NT2/D1 (cell line): Measurements from ENCODE around the gene COX4I1.

Experiments used
- DNase-seq: peaks from one replicate; pipeline ENCODE4 v3.0.0-alpha.2; 2011; ENCODE audit warnings: low read depth, low spot score
- H3K27me3 ChIP-seq: 2 replicates; pipeline ENCODE4 v1.6.0; 2011; ENCODE audit warnings: mild to moderate bottlenecking; ENCODE audit not compliant: insufficient read length, insufficient read depth
- H3K36me3 ChIP-seq: 2 replicates; pipeline ENCODE4 v1.6.1; 2011; ENCODE audit warnings: mild to moderate bottlenecking, low read length, mixed read lengths; ENCODE audit not compliant: insufficient read depth, insufficient read length
- H3K4me1 ChIP-seq: 2 replicates; pipeline ENCODE4 v1.5.1; 2011; ENCODE audit not compliant: insufficient read depth, insufficient read length
- H3K4me3 ChIP-seq: 2 replicates; pipeline ENCODE4 v1.5.1; 2011; ENCODE audit warnings: low read depth; ENCODE audit not compliant: insufficient read length
- H3K9ac ChIP-seq: 2 replicates; pipeline ENCODE4 v1.6.0; 2011; ENCODE audit warnings: low read depth; ENCODE audit not compliant: insufficient read length
- H3K9me3 ChIP-seq: 2 replicates; pipeline ENCODE4 v1.5.1; 2011; ENCODE audit warnings: mild to moderate bottlenecking, low read length; ENCODE audit not compliant: insufficient read depth
- SUZ12 ChIP-seq: IDR thresholded peaks from 2 replicates; pipeline ENCODE4 v1.6.1; 2011; ENCODE audit not compliant: insufficient read length, insufficient read depth; ENCODE audit errors: extremely low read depth
- YY1 ChIP-seq: IDR thresholded peaks from 2 replicates; pipeline ENCODE4 v1.6.1; 2011; ENCODE audit not compliant: insufficient read length, insufficient read depth
- ZNF274 ChIP-seq: IDR thresholded peaks from 2 replicates; pipeline ENCODE4 v1.6.1; 2011; ENCODE audit warnings: mild to moderate bottlenecking, low read depth, low read length

COX4I1 gene

GRCh38 chr16:85826686-85827247, 27.3 kb downstream of the COX4I1 start:
- Histone ChIP-seq H3K9me3 (no peaks in the 10 kb centered on the region), H3K4me1 (peaks cover 4% of the 10 kb centered on the region), H3K36me3 (no peaks in the 10 kb centered on the region), H3K27me3 (peaks cover 3% of the 10 kb centered on the region), H3K4me3 (no peak overlapping the region), H3K9ac (no peak overlapping the region)
- TF ChIP-seq YY1 = no peak
- TF ChIP-seq SUZ12 = no peak
- TF ChIP-seq ZNF274 = no peak
- no peak for DNase-seq

- no peak for TF ChIP-seq YY1
- no peak for TF ChIP-seq ZNF274
- TF ChIP-seq SUZ12 = no peak
- no peak overlapping the region for H3K4me3 ChIP-seq
Measured at GRCh38 chr16:85828166-85828565, 28.7 kb downstream of the COX4I1 start.

GRCh38 chr16:85829171-85829719, 29.8 kb downstream of the COX4I1 start:
- Histone ChIP-seq H3K27me3 (peaks cover 9% of the 10 kb centered on the region), H3K4me1 (peaks cover 6% of the 10 kb centered on the region), H3K4me3 (no peak overlapping the region), H3K9me3 (peaks cover 12% of the 10 kb centered on the region; the same call in 1 of the 2 replicates), H3K9ac (no peak overlapping the region), H3K36me3 (no peaks in the 10 kb centered on the region)
- no peak for DNase-seq
- TF ChIP-seq ZNF274 (no peak), SUZ12 (no peak), YY1 (no peak)

More at GRCh38 chr16:85828166-85828565, 28.7 kb downstream of the COX4I1 start:
- peaks cover 6% of the 10 kb centered on the region; the same call in 1 of the 2 replicates for H3K9me3 ChIP-seq
- peaks cover 6% of the 10 kb centered on the region for H3K4me1 ChIP-seq
- no peak for DNase-seq
- no peak overlapping the region for H3K9ac ChIP-seq
- peaks cover 3% of the 10 kb centered on the region for H3K27me3 ChIP-seq
- no peaks in the 10 kb centered on the region for H3K36me3 ChIP-seq

- H3K27me3 ChIP-seq = peaks cover 14% of the 10 kb centered on the region
- no peaks in the 10 kb centered on the region for H3K36me3 ChIP-seq
- peaks cover 12% of the 10 kb centered on the region; the same call in 1 of the 2 replicates for H3K9me3 ChIP-seq
- H3K4me1 ChIP-seq = peaks cover 6% of the 10 kb centered on the region
- H3K4me3 ChIP-seq = no peak overlapping the region
- H3K9ac ChIP-seq = no peak overlapping the region
- TF ChIP-seq ZNF274 (no peak), SUZ12 (no peak), YY1 (no peak)
- DNase-seq = no peak
Measured at GRCh38 chr16:85829751-85830445, 30.4 kb downstream of the COX4I1 start.

GRCh38 chr16:85830821-85831220, 31.3 kb downstream of the COX4I1 start:
- Histone ChIP-seq H3K36me3 (no peaks in the 10 kb centered on the region), H3K9ac (no peak overlapping the region), H3K4me1 (peaks cover 6% of the 10 kb centered on the region), H3K9me3 (peaks cover 12% of the 10 kb centered on the region; the same call in 1 of the 2 replicates), H3K4me3 (no peak overlapping the region), H3K27me3 (peaks cover 23% of the 10 kb centered on the region)
- no peak for DNase-seq
- TF ChIP-seq YY1 = no peak
- no peak for TF ChIP-seq ZNF274
- no peak for TF ChIP-seq SUZ12

GRCh38 chr16:85832570-85833218, 33.2 kb downstream of the COX4I1 start:
- Histone ChIP-seq H3K9me3 (peaks cover 12% of the 10 kb centered on the region; the same call in 1 of the 2 replicates), H3K4me1 (peaks cover 6% of the 10 kb centered on the region), H3K4me3 (no peak overlapping the region), H3K9ac (no peak overlapping the region), H3K36me3 (no peaks in the 10 kb centered on the region), H3K27me3 (peaks cover 38% of the 10 kb centered on the region)
- no peak for TF ChIP-seq YY1
- TF ChIP-seq ZNF274 = no peak
- no peak for TF ChIP-seq SUZ12
- no peak for DNase-seq
